Ecto neural progenitor cell (in vitro differentiated cells): ENCODE results near the gene JAK1.
A peak's percentile ranks its signal among the peaks of the same experiment; 100 is the strongest.

ENCODE experiments used
- DNase-seq: peaks from one replicate; pipeline ENCODE4 v3.0.0-alpha.2; 2018; ENCODE audit warnings: low spot score

Gene JAK1

DNA sequence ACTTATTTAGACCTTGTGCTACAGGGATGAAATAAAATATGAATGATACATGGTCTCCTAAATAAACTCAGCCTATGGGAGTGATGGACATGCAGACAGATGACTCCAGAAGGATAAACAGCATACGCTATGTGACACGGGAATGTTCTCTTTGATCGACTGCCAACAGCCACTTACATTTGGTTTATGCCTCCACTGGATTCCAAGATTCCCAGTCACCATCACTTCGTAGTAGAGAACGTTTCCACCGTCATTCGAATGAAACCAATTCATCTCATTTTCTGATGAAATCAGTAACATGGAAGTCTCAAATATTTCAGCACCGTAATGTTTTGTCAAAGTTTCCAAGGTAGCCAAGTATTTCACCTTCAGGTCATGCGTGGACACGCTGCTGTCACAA lies 99.7 kb downstream of the JAK1 start:
- no peak for DNase-seq

- no peak for DNase-seq
Measured at GRCh38 chr1:64865105-64865757, 101.1 kb downstream of the JAK1 start.

DNA sequence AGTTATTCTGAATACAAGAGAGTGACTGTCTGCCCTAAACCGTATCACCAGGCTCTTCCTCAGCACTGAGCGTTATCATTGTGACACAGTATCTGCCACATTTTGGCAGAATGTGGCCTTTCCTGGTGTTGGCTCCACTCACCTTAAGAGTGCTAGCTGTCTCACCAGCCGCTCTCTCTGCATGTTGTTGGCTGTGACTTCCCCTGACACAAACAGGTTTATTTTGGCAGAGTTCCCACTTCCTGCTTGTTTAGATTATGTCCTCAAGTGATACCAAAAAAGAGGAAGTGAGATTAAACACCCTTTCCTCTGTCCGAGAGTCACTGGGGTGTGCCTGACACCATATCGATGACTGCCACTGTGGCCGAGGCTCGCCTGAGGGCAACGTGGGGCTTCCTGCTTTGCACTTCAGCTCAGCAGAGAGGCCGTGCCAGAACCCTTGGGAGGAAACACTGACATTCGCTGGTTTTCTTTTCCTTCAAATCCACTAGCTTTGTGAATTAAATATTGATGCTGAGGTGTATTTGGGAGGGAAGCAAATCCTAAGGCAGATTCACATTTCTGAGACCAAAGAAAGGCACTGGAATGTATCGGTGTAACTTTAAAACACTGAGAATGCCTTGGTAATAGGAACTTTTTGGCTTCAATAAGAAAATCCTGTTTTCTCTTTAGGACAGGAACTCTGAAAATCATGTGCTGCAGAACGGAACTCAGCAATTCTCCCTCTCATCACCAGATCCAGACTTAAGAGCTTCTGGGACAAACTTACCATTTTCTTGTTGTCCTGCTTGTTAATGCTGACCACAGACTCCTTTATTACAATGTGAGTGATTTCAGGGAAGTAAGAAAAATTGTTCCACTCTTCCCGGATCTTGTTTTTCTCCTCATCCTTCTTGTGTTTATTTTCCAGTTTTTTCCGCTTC lies 102.1 kb downstream of the JAK1 start:
- no peak for DNase-seq

DNA sequence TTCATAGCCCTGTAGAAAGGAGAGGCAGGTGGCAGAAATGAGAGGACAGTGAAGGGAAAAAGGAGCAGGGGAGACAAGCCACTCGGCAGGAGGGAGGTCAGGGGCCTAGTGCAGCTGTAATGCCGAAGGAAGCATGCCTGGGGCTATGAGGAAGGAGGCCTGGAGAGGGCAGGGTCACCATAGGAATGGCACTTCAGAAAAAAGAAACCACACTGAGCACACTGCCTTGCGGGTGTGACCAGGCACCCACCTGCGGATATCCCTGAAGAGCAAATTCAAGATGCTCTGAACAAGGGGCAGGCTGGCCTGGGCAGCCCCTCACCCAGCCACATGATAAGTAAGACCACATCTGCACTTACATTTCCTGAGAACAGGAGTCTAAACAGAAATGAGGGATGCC lies 104.7 kb downstream of the JAK1 start:
- peak; percentile 65 for DNase-seq

- DNase-seq: no peak
Measured at GRCh38 chr1:64857347-64857746, 109.0 kb downstream of the JAK1 start.

GRCh38 chr1:64856553-64856952 lies 109.8 kb downstream of the JAK1 start:
- no peak for DNase-seq

- no peak for DNase-seq
Measured at GRCh38 chr1:64855557-64855956, 110.8 kb downstream of the JAK1 start.

DNA sequence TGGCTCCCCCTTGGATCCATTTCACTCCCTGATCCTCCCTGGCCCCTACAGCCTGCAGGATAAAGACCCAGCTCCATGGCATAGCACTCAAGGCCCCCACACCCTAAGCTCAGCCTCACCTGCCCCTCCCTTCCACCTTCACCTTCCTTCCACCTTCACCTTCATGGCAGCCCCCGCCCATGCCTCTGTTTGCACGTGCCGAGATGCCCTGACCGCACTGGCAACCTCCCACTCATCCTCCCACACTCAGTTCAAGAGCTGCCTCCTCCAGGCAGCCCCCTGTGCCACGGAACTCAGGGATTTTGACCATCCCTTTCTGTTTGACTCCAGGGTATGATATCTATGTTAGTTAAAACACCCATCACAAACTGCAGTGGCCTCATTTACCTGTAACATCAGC lies 111.7 kb downstream of the JAK1 start:
- no peak for DNase-seq

- DNase-seq: no peak
Measured at GRCh38 chr1:64851664-64852063, 114.7 kb downstream of the JAK1 start.

GRCh38 chr1:64850846-64851245 lies 115.5 kb downstream of the JAK1 start:
- no peak for DNase-seq

DNA sequence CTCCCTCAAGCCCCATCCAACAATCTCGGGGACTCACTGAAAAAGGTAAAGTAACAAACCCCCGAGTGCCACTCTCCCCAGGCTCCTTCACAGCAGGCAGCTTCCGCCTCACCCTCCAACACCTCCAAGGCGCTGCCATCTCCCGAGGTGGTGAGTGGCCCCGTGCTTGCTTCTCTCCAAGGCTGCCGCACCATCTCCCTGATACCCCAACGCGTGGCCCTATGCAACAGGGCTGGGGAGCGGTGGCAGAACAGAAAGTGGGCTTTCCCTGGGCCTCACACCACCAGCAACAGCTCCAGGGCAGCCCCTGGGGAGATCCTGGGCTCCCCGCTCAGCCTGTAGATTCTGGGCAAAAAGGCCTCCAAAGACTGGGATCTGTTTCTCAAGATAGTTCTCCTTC lies 116.4 kb downstream of the JAK1 start:
- DNase-seq: no peak

- DNase-seq: no peak
Measured at GRCh38 chr1:64848803-64849202, 117.5 kb downstream of the JAK1 start.

GRCh38 chr1:64848136-64848535 lies 118.2 kb downstream of the JAK1 start:
- no peak for DNase-seq

DNA sequence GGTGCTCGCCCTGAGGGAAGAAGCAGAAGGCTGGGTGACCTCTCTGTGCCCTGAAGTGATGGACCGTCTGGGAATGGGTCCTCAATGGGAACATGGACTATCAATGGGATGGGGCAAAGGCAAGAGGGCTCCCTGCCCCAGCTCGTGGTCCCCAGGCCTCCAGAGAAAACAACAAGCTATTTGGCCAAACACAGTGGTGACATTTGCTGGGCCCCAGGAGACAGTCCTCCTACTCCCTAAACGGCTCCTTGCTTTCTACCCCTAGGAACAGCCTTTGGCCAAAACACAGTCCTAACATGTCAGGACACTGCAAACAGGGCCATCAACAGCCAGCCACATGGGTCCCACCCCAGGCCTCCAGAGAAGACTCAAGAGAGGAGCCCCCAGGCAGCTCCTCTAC lies 118.7 kb downstream of the JAK1 start:
- no peak for DNase-seq

DNA sequence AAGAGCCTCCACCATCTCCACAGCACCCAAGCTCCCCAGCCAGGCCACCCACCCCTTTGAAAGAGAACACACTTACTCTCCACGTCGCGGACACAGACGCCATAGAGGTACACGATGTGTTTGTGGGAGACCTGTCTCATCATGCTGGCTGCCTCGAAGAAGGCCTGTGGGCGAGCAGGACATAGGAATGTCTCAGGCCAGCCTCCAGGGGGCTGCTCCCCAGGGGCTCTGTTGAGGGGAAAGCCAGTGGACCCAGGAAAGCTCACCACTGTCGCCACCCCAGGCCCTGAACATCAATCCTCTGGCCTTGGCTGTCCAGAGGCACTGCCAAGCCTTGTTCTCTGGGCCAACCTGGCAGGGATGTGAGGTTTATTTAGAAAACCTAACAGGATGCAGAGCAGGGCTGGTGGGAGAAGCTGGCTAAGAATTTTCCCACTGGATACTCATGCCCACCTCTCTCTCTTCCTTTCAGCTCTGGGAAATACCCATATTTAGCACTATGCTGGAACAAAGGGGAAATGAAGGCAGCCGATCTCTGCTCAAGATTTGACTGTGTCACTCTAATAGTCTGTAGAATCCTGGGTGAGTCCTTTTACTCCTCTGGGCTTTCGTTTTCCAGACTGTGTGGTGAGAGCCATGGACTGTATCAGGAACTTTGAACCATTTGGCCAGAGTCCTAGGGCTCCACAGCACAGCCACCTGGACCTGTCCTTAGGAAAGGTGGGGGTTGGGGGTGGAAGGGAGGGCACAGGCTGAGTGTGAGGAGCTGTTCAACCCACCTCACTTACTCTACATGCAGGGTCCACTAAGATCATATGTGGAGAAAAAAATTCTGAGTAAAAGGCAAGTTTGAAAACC lies 119.5 kb downstream of the JAK1 start:
- no peak for DNase-seq

GRCh38 chr1:64845831-64846425 lies 120.4 kb downstream of the JAK1 start:
- no peak for DNase-seq

DNA sequence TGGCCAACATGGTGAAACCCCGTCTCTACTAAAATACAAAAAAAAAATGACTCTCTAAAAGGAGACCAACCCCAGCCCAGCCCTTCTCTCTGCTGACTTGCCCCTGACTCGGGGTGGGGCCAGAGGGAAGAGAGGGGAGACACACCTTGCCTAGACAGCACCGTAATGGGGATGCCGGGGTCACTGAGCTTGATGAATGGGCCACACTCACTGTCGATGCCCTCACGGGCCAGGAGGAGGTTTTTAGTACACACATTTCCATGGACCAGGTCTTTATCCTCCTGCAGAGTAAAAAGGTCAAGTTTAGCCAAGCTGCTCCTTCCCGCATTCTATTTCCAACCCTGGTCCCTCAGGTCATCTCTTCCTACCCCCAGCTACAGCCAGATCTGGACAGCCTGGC lies 121.7 kb downstream of the JAK1 start:
- DNase-seq: no peak

GRCh38 chr1:64844175-64844574 lies 122.2 kb downstream of the JAK1 start:
- no peak for DNase-seq

- DNase-seq: no peak
Measured at GRCh38 chr1:64843675-64844074, 122.7 kb downstream of the JAK1 start.

GRCh38 chr1:64842224-64842623 lies 124.1 kb downstream of the JAK1 start:
- no peak for DNase-seq

GRCh38 chr1:64841330-64842065 lies 124.9 kb downstream of the JAK1 start:
- DNase-seq: no peak
